HG03521 (cell line): ENCODE results near the gene CDCA4.
"Not testable (repeated sequence)": the region's sequence is repeated elsewhere in the genome, so short reads cannot be mapped to it uniquely, and the experiment has no call there.

Experiments used
- ATAC-seq: cut with Tn5 transposase; IDR thresholded peaks from one replicate; pipeline ENCODE4 v1.9.1; 2021; ENCODE audit warnings: mild to moderate bottlenecking, moderate library complexity; ENCODE audit not compliant: unreplicated experiment

The CDCA4 gene

DNA sequence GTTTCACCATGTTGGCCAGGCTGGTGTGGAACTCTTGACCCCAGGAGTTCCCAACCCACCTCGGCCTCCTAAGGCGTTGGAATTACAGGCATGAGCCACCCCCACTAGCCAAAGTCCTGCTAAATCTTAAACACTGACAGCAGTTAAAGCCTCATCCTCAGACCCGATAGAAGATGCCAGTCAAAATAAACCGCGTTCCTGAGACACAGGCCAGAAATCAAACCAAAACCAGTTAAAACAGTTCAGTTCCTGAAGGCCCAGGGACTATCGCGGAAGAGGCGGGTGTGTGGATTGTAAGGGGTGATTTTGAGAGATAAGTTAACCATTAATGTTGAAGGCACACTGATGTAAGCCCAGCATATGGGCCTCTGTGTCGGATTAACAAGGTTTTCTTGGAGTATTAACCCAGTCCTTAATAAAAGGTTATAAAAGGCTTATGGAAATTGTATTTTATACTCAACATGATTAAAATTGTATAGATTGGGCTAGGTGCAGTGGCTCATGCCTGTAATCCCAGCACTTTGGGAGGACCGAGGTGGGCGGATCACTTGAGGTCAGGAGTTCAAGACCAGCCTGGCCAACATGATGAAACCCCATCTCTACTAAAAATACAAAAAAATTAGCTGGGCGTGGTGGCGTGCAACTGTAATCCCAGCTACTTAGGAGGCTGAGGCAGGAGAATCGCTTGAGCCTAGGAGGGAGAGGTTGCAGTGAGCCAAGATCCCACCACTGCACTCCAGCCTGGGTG, 18.7 kb upstream of the CDCA4 start:
- ATAC-seq: no peak

DNA sequence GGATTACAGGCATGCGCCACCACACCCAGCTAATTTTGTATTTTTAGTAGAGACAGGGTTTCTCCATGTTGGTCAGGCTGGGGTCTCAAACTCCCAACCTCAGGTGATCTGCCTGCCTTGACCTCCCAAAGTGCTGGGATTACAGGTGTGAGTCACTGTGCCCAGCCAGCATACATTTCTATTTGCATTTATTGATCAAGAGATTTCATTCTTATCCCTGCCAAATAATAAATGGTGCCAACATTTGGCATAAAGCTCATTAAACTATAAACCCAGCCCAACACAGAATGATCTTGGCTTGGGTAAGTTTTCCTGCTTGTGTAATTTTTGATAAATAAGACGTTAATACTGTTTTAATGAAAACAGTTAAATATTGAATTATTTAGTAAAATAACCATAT, 14.7 kb upstream of the CDCA4 start:
- ATAC-seq: not testable (repeated sequence)

DNA sequence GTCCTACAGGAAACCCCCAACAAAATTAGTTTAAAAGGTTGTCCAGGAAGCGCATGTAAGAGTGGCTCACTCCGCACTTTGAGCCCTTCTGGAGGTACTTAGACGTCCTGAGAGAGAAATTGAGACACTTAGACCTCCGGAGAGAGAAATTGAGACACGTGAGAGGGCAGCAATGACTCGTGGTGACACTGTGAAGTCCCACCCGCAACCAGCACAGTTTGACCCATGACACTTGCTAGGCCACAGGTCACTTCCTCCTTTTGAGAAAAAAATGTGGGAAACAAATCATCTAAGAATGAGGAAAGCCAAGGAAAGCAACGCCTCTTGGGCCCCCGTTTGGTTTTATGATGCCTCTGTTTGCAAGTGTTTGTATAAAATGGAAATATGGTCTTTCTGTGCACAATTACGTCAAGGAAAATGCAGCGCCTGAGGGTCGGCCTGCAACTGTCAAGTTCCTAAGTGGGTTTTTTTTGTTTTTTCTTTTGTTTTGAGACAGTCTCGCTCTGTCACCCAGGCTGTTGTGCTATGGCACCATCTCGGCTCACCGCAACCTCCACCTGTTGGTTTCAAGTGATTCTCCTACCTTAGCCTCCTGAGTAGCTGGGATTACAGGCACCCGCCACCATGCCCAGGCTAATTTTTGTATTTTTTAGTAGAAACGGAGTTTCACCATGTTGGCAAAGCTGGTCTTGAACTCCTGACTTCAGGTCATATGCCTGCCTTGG, 13.6 kb upstream of the CDCA4 start:
- ATAC-seq: no peak

DNA sequence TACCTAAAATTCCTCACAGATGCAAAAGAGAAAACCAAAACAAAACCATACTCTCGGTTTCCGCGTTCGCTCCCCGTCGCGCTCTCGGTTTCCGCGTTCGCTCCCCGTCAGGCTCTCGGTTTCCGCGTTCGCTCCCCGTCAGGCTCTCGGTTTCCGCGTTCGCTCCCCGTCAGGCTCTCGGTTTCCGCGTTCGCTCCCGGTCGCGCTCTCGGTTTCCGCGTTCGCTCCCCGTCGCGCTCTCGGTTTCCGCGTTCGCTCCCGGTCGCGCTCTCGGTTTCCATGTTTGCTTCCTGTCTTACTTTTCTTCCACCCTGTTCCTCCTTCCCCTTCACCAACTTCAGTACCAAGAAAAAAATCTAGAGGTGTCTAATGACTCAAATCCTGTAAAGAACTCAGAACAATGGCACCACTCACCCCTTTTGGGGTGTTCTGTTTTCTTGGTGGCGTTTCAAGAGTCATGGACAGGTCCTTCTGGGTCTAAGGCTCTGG, 12.6 kb upstream of the CDCA4 start:
- ATAC-seq: not testable (repeated sequence)

DNA sequence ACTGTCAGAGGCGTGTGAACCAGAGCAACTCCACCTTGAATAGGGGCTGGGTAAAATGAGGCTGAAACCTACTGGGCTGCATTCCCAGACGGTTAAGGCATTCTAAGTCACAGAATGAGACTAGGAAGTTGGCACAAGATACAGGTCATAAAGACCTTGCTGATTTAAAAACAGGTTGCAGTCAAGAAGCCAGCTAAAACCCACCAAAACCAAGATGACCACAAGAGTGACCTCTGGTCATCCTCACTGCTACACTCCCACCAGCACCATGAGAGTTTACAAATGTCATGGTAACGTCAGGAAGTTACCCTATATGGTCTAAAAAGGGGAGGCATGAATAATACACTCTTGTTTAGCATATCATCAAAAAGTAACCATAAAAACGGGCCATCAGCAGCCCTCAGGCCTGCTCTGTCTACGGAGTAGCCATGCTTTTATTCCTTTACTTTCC, 11.6 kb upstream of the CDCA4 start:
- ATAC-seq: not testable (repeated sequence)

DNA sequence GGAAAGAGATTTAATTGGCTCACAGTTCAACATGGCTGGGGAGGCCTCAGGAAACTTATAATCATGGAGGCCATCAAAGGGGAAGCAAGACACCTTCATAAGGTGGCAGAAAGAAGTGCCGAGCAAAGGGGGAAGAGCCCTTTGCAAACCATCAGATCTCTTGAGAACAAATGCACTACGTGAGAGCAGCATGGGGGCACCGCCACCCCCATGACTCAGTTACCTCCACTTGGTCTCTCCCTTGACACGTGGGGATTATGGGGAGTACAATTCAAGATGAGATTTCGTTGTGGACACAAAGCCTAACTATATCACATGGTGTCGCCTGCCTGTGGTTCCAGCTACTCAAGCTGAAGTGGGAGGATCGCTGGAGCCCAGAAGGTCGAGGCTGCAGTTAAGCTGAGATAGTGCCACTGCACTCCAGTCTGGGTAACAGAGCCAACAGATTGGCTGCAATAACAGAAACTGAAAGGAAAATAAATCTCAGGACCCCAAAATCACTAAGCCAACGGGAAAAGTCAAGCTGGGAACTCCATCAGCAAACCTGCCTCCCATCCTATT, 10.0 kb upstream of the CDCA4 start:
- no peak for ATAC-seq

DNA sequence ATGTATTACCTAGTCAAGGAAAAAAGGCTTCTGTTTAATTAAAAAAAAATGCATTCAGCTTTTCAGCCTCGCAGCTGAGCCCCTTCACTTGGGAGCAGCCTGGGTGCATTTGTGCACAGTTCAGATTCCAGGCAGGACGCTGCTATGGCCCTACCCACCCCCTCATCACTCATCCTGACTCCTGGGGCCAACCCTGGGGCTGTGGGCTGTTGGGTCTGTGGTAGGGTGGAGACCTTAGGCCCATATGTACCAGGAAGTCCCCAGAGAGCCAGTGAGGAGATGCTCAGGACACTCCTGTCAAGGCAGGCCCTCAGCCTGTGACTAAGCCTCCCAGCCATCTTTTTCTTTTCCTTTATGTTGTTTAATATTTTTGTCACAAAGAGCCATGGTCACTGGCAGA, 9.3 kb upstream of the CDCA4 start:
- ATAC-seq: no peak

DNA sequence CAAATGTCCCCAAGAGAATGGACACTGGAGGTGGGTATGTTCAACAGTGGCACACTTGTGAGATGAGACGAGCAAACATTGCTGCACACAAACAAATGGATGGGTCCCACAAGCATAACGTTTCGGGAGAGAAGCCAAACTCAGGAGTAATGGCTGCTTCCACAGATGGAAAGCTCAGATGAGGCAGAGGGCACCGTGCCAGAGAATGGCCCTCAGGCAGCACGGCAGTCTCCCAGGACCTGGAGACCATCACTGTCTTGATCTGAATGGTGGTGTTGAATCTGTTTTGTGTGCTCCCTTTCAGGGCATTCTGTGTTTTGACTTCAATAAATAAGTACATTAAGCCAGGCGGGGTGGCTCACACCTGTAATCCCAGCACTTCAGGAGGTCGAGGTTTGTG, 8.5 kb upstream of the CDCA4 start:
- no peak for ATAC-seq

DNA sequence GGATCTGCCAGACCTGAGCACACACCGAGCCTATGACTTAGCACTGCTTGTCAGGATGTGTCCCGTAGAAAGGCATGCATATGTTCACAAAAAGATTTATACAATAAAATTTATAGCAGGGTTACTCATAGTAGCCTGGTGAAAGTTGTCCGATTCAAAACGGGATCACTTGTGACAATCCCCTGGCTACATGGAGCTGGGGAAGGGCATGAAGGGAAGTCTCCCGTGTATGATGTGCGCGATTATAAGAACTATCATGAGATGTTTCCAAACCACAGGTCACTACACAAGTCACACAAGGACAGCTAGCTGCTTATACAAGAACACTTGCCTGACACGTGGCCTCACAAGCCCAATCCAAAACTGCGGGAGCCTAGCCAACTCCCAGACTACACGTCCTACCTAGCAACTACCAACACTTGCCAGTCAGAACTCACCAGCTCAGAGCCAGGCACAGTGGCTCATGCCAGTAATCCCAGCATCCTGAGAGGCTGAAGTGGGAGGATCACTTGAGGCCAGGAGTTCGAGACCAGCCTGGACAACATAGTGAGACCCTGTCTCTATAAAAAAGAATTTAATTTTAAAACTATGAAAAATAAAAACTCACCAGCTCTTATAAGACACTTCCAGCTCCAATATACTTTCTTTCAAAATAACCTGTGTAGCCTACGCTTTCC, 7.5 kb upstream of the CDCA4 start:
- no peak for ATAC-seq

DNA sequence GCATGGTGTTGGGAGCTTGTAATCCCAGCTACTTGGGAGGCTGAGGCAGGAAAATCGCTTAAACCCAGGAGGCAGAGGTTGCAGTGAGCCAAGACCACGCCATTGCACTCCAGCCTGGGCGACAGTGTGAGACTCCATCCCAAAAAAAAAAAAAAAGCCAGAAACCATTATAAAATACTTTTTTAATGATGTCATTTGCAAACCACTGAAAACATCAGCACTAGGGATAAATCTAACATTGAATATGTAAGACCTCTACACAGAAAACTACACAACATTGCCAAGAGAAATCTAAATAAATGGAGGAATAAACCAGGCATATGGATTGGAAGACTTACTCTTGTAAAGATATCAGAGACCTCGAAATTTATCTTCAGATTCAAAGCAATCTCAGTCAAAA, 6.8 kb upstream of the CDCA4 start:
- not testable (repeated sequence) for ATAC-seq

DNA sequence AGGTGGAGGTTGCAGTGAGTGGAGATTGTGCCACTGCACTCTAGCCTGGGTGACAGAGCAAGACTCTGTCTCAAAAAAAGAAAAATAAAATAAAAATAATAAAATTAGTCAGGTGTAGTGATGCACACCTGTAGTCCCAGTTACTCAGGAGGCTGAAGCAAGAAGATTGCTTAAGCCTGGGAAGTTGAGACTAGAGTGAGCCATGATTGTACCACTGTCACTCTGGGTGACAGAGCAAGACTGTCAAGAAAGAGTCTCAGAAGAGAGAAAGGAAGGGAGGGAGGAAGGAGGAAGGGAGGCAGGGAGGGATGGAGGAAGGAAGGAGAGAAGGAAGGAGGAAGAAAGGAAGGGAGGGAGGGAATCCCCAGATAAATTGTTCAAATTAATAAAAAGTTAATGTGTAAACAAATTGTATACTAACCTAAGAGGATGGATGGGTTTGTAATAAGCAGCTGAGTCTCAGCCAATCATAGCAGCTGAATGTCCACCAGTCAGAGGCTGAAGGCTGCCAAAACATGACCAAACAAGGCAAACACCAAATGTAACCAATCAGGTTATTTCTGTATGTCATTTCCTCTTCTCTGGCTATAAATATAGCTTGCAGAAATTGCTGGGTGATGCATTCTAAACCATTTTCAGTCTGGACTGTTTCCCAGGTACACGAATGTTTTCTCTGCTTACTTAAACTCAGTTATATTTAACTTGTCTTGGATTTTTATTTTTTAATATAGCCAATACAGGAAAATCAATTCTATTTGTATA, 6.1 kb upstream of the CDCA4 start:
- ATAC-seq: no peak

DNA sequence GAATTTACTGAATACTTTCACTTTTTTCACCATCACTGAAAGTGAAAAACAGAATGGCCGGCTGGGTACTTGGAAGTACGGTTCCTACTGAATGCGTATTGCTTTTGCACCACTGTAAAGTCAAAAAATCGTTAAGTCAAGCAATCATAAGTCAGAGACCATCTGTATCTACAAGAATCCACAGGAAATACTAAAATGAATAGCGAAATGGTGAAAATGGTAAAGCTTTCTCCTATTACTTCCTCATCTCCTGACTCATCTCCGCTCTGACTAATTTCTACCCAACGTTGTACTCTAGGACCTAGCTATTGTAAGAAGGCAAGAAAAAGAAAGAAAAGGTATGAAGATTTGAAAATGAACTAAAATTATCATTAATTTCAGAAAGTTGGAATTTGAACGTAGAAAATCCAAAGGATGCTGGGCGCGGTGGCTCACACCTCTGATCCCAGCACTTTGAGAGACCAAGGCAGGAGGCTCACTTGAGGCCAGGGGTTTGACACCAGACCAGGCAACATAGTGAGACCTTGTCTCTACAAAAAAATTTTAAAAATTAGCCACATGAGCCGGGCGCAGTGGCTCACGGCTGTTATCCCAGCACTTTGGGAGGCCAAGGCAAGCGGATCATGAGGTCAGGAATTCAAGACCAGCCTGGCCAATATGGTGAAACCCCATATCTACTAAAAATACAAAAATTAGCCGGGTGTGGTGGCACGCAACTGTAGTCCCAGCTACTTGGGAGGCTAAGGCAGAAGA, 5.3 kb upstream of the CDCA4 start:
- ATAC-seq: no peak

DNA sequence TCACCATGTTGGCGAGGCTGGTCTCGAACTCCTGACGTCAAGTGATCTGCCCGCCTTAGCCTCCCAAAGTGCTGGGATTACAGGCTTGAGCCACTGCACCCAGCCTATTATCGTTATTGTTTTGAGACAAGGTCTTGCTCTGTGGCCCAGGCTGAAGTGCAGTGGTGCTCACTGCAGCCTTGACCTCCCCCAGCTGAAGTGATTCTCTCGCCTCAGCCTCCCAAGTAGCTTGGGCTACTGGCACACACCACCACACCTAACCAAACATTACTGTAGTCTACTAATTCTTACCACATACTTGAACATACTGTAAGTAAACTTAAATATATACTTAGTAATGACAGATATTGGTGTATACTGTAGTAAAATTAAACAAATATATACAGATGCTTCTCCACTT, 4.5 kb upstream of the CDCA4 start:
- no peak for ATAC-seq

DNA sequence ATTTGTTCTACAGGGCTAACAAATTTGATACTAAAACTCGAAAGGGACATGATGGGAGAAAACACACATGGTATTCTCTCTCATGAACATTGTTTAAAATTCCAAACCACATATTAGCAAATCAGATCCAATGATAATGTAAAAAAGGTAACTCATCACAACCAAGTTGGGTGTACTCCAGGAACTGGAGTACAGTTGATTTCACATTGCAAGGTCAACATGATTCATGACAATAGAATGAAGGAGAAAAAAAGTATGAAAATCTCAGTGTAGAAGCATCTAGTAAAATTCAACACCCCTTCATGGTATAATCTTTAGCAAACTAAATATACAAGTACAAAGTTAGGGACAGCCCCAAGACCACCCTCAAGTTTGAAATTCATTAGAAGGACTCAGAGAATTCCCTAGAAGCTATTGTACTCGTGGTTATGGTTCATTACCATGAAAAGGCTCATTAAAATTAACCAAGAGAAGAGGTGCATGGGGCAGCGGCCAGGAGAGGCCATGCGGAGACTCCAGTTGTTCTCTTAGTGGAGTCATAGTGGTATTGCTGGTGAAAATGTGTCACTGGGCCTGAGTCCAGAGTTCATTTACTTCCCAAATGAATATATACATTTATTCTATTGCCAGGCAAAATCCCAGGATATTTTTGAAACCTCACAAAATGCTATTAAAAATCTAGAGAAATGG, 3.1 kb upstream of the CDCA4 start:
- no peak for ATAC-seq

DNA sequence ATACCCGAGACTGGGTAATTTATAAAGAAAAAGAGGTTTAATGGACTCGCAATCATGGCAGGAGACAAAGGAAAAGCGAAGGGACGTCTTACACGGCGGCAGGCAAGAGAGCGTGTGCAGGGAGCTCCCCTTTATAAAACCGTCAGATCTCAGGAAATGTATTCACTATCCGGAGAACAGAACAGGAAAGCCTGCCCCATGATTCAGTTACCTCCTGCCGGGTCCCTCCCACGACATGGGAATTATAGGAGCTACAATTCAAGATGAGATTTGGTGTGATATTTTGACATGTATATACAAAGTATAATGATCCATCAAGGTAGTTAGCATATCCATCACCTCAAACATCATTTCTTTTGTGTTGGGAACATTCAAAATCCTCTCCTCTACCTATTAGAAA, 2.3 kb upstream of the CDCA4 start:
- no peak for ATAC-seq

DNA sequence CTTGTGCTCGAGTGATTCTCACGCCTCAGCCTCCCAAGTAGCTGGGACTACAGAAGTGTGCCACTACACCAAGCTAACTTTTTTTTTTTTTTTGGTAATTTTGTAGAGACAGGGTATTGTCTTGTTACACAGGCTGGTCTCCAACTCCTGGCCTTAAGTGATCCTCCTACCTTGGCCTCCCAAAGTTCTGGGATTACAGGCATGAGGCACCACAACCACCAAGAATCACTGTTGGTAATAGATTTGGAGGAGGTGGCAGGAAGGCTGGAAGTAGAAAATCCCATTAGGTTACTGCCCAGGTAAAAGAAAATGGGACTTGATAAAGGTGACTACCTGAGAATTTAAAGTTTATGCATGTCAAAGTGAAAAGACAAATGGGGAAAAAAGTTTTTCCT, 1.4 kb upstream of the CDCA4 start:
- ATAC-seq: no peak

DNA sequence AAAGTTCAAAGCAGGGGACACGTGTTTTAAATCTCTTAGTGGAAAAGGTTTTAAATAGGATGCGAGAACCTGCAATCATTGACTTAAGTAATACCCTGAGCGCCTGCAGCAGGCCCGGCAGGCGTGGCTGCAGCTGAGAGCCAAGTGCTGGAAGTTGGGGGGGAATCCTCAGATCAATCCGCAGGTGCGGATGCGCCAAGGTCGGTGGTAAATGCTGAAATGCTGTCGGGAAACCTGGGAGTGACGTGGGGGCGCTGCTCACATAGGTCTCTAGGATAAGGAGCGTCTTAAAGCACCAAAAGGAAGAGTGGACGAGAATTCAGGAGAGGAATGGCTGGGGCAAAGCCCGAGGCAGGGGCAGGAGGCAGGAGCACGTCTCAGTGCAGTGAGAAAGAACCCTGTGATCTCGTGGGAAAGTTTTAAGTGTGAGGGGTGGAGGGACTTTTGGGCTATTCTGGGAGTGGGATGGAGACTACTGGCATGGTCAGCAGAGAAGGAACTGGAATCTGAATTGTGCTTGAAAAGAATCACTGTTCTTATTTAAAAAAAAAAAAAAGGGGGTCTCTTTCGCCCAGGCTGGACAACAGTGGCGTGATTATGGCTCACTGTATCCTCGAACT, 883 bp upstream of the CDCA4 start:
- ATAC-seq: no peak

DNA sequence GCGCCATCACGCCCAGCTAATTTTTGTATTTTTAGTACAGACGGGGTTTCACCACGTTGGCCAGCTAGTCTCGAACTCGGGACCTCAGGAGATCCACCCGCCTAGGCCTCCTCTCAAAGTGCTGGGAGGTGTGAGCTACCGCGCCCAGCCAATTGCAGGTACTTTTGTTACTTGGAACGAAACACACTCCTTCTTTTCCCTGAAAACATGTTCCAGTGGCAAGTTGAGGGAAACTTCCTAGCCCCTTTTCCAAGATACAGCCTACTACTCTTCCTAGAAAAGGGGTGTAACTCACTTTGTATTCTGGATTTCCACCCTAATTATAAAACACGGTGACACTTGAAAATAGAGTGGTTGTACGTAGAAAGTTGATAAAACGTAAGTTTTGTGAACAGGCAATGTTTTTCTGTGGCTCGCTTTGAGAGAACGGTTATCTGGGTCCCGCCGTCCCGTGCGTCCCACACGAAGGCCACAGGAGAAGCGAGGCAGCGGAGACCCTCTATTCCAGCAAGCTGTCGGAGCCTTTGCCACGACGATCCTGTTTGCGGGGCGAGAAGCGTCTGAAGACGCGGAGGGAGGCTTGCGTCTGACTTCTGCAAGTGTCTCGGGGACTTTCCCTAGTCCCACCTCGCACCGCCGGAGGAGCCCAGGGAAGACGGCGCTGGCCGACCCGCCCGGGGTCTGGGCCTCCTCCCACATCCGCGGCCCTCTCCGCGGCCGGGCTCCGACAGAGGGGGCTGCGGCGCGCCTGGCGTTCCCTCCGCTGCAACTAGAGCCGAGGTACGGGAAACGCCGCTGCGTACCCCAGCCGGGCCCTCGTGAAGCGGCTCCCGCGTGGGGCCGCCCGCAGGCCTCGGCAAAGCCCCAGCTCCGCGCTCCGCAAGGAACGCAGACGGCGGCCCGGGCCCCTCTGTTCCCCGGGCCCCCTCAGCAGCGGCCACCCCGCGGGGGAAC, 745 bp downstream of the CDCA4 start:
- ATAC-seq: peak; percentile 9
